ENCODE results near the gene TMEM176B.

GRCh38 chr7:150800581-150801241 lies 547 bp upstream of the TMEM176B start, which contains the start of gene TMEM176A:
- TF ChIP-seq CTCF (IDR thresholded peaks at IDR 0.05) = no peak
- TF ChIP-seq POLR2A (IDR thresholded peaks at IDR 0.05) = no peak

All from thyroid gland (tissue), 4 donors.